GM12892 (cell line): Measurements from ENCODE around the gene ZNF836.

ENCODE experiments used
- POLR2A ChIP-seq: IDR thresholded peaks from 2 replicates; pipeline ENCODE4 v1.6.1; 2011; ENCODE audit warnings: low read depth, low read length, control low read depth
- POLR2AphosphoS5 ChIP-seq: IDR thresholded peaks from 2 replicates; pipeline ENCODE4 v1.6.1; 2011; ENCODE audit warnings: low read depth, low read length, control low read depth

GRCh38 chr19:52197964-52198363 lies 26.5 kb upstream of the ZNF836 start:
- TF ChIP-seq POLR2AphosphoS5: no peak
- TF ChIP-seq POLR2A: no peak
